ENCODE results near the gene BAHCC1.

- no peak for TF ChIP-seq CTCF (IDR thresholded peaks at IDR 0.05)
- no peak for TF ChIP-seq POLR2A (IDR thresholded peaks at IDR 0.05)
- peak in 1 of 2 donors; percentile 21 for TF ChIP-seq POLR2AphosphoS5 (IDR thresholded peaks at IDR 0.05)
- TF ChIP-seq EP300 (IDR thresholded peaks at IDR 0.05): no peak
Observed at GRCh38 chr17:81509972-81510784, 114.9 kb downstream of the BAHCC1 start.
